Daoy (cell line): ENCODE data around the gene TSC22D1. TPM values are rescaled to one million over a fixed set of nuclear protein-coding genes. Genes with fewer than 3 reads are reported as not detected.
"Not testable (repeated sequence)": the region's sequence is repeated elsewhere in the genome, so short reads cannot be mapped to it uniquely, and the experiment has no call there.

Source experiments
- DNase-seq: peaks from one replicate; pipeline ENCODE4 v3.0.0-alpha.2; 2015; ENCODE audit warnings: low read depth
- total RNA-seq: library from RNA; depleted of rRNA; stranded (reverse); fragments of >200 nt; shearing (Covaris generic); gene quantifications from 2 replicates; pipeline ENCODE4 v1.2.3, GENCODE V29; 2014

TSC22D1 gene
- total RNA-seq, 1 experiment from 2014 or later, result 73.0 TPM

DNA sequence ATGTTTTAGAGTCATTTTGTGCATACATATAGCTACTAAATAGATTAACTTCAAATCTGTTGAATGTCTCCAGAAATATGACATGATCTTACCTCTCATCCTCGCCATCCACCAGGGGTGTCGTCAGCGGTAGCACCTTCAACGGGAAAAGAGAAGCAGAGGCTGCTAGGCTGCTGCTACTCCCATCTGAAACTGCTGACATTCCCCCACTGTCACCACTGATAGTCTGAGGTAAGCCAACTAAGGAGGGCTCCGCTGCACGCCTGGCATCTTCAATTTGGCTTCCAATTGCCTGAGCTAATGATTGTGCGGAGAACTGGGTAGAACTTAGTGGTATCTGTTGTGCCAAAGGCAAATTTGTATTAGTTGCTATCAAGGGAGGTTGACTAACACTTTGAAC, 3.1 kb downstream of the TSC22D1 start:
- no peak for DNase-seq

DNA sequence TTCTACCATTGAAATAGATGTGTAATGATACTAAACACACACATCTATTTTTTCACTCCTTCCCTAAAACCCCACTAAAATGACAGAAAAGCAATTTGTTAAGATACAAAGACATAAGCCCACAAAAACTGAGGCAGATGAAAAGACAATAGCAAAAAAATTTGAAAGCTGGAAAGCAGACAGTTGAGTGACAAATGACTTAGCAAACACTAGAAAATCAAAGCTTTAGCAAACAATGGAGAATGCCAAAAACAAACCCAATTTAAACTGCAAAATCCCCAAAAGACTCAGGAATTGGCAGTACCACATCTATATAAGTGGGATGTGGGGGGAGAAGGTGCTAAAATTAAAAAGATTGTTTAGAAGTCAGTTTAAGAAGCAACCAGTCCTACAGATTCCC, 9.5 kb downstream of the TSC22D1 start:
- DNase-seq, result no peak

DNA sequence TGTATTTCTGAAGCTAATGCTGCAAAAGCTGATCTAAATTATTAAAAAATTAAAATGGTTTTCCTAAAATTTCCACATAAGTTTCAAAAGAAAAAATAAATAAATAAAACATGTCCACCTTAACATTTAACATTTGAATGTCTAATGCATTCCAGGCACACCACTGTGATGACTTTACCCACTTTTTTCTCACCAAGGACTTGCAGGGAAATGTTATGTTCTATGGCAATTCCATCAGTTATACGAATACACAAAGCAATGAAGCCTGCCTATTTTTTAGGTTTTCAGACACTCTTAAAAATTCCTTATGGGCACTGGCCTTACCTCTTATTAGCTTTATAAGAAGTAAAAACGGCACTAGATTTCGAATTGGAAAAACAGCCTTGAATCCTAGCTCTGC, 10.2 kb downstream of the TSC22D1 start:
- no peak for DNase-seq

DNA sequence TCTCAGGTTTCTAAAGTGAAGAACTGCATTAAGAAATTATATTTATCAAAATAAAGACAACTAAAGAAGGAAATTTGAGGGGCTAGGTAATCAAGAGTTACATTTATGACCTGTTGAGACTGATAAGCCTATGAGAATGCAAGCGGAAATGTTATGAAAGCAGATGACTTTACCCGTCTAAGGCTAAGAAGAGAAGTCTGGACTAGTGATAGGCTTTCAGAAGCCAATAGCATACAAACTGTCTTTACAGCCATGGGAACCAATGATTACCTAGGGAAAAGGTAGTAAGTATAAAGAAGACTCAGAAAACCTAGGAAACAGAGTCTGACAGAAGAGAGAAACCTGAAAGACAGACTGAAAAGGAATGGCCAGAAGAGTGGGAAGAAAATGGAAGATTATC, 11.2 kb downstream of the TSC22D1 start:
- DNase-seq, result no peak

DNA sequence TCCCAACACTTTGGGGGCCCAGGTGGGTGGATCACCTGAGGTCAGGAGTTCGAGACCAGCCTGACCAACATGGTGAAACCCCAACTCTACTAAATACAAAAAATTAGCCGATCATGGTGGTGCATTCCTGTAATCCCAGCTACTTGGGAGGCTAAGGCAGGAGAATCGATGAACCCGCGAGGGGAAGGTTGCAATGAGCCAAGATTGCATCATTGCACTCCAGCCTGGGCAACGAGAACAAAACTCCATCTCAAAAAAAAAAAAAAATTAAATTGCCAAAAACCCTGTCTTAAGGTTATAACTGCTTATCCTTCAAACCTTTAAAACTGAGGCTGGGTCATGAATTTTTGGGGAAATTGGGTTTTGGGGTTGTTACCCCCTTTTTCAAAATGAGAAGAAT, 13.3 kb downstream of the TSC22D1 start:
- not testable (repeated sequence) for DNase-seq

DNA sequence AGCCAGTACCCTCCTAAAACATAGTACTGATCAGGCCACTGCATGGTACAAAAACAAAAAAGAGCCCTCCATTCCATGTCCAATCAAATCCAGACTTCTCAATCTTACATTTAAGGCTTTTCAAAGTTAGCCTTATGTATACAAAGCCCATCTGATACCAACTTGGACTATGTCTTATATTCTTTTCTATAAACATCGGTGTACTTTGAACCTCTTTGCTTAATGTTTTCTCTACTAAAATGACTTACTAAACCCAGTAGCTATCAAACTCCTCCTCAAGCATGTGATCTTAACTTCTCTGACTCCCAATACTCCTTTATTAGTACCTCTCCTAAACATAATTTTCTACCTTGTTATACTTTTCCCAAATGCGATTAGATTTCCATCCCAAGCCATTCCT, 14.8 kb downstream of the TSC22D1 start:
- no peak for DNase-seq

DNA sequence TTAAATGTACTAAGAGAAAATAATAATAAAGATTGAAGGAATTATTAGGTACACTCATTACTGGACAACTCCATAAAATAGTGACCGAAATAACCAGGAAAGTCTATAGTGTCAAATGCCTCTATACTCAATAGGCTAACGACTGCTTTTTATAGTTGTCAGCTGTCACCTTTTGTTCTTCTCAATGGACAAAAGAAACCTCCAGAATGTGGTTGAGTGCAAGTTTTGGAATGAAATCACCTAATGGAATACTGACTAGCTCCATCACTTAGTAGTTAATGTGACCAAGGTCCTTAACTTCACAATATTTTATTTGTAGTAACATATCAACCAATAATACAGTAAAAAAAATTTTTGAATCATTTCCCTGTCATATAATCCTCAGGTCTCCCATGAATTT, 18.1 kb downstream of the TSC22D1 start:
- DNase-seq, result no peak

DNA sequence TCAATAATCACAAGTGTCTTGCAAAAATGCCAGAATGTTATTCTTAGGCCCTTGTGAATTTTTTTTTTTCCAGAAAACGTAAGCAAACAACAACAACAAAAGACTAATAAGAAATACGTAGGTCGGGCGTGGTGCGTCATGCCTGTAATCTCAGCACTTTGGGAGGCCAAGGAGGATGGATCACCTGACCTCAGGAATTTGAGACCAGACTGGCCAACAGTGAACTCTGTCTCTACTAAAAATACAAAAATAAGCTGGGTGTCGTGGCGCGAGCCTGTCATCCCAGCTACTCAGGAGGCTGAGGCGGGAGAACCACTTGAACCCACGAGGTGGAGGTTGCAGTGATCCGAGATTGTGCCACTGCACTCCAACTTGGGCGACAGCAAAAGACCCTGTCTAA, 20.9 kb downstream of the TSC22D1 start:
- DNase-seq, result no peak

DNA sequence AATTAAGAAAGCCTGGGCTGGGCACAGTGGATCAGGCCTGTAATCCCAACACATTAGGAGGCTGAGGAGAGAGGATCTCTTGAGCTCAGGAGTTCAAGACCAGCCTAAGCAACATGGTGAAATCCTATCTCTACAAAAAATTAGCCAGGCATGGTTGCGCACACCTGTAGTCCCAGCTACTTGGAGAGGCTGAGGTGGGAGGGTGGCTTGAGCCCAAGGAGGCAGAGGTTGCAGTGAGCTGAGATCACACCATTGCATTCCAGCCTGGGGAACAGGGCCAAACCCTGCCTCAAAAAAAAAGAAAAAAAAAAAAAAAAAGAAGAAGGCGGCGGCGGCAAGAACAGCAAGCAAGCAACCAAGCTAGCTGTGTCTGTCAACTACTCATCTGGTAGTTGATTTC, 26.7 kb downstream of the TSC22D1 start:
- DNase-seq, result peak; percentile 2

DNA sequence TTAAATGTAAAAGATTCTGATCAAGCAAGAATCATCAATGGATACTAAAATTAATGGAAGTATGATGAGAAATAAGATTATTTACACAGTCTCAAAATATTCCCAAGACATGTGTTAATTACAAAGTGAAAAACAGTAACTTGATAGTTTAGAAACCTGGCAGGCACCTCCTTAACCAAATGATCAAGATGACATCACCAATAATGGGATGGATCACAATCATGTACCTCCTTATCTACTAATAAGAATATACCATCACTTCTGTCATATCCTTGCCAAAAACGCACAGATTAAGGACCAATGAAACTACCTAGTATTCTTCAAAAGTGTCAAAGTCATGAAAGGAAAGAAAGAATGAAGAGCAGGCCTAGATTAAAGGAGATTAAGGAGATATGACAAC, 30.0 kb downstream of the TSC22D1 start:
- DNase-seq, result no peak

DNA sequence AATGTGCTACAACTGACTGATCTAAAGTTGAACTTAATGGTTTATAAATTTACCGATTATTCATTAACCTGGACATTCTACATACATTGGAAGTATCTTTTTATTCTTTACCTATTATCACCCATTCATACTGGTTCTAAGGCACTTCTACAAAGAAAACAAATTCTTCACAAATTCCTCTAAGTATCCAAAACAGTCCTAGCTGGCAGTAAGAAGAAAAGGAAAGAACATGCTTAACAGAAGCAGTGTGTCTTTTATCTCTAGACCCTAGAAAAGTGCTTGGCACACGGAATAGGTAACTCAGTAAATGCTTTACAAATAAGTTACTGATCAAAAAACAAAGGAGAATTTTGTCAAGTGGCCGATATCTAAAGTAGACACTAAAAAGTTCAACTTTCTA, 32.8 kb downstream of the TSC22D1 start:
- DNase-seq, result no peak

DNA sequence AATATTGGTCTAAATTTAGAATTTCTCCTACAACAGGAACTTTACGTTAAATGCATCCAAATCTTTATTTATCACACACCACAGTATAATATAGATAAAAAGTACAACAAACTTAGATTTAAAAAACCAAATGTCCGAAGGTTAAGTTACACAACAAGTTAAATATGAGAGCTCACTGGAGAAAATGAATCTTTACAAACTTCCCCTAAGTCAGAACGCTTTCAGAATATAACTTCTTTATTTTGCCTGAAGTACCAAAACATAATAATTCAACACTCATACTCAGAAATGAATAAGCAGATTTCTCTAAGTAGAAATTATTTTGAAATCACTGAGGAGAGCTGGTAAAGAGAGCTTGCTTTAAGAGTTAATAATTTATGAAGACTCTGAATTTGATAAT, 33.8 kb downstream of the TSC22D1 start:
- no peak for DNase-seq

DNA sequence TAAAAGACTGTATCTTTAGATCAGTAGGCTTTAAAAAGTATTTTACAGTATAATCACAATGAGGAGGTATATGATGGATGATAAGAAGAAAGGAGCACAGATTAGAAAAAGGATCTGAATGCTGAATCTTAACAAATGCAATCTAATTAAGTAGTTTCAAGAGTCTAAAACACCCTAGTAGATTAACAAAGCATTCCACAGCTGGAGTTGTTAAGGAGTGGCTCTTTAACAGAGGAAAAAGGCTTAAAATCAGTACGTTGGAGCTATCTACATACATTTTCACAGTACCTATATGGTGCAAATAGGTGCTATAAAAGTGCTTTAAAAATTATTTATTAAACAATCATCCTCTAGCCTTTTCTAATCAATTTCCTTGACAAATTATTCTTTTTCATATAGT, 34.5 kb downstream of the TSC22D1 start:
- DNase-seq, result no peak

DNA sequence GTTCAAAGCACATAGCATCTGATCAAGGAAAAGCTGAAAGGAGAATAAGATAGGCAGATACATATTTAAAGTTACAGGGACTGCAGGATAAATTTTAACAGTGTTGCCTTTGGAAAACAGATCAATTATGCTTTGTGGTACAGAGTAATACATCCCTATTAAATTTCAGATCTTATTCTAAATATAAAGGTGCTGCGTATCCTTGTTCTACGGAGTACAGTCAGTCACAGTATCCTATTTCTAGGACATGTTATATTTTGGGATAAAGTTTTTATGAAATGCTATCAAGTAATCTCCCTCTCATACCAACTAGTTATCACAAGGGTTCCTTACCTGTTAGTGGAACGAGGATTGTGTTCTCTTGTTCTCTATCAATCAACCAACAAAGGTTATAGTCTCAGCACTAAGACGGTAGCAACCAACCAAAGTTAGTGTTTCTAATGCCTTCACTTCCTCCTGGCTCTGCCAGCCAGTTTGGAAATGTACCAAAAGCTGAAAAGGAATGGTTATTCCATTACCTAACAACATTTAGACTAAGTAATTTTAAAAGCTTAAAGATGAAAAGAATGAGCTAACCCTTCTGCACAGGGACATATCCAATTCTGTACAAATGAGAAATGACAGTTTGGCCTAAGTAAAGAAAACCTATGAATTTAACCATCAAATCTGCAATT, 35.2 kb downstream of the TSC22D1 start:
- DNase-seq, result no peak

DNA sequence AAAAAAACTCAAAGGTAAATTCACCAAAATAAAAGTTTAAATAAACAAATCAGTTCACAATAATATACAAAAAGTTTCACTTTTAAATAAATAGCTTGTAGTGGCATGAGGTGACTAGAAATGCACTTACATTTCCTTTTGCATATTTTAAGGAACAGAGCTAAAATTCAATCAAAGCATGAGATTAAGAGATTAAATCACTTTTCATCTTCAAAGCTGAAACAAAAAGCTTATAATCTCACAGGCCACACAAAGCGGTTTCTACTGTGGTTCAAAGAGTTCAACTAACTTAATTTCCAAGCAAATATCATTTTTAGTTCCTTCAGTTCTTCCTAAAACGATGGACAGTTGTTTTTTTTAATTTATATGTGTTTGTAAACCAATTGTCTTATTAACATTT, 38.9 kb downstream of the TSC22D1 start:
- DNase-seq, result no peak

DNA sequence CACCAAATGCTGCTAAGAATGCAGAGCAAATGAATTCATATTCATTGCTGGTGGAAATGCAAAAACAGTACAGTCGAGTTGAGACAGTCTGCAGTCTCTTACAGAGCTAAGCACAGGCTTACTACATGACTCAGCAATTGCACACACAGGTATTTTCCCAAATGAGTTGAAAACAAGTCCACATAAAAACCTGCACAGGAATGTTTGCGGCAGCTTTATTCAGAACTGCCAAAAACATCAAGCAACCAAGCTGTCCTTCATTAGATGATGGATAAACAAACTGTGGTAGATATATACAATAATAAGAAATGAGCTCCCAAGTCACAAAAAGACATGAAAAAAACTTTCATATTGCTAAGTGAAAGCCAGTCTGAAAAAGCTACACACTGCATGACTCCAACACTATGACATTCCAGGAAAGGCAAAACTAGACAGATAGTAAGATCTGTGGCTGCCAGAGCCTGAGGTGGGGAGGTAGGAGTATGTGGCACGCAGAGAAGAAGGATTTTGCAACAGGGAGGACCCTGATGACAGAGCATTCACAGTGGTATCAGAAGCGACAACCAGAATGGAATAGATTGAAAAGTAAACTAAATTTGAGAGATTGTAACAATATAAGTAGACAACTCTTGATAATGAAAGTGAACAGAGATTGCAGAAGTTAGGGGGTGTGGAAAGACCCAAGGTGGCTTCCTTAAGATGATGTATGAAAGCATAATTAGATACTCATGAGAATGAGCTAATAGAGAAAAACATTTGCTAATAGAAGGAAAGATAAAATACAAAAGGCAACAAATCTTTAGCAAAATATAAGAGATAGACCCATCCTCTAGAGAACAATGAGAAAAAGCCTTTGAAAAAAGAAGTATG, 52.7 kb downstream of the TSC22D1 start:
- DNase-seq, result peak; percentile 50

DNA sequence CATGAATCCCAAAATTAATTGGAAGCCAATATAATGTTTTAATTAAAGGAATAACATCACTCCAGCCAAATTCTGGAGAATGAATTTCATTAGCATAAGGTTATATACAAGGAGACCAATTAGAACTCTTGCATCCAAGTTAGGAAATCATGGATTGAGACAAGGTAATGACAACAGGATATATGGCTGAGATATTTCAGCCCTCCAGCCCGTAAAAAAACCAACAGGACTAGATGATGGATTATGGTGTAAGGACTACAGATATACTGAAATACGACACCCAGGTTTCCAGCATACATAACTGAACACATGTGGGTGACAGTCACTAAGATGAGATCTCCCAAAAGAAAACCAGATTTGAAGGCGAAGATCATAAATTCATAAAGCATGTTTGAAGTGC, 56.5 kb downstream of the TSC22D1 start:
- DNase-seq, result no peak

DNA sequence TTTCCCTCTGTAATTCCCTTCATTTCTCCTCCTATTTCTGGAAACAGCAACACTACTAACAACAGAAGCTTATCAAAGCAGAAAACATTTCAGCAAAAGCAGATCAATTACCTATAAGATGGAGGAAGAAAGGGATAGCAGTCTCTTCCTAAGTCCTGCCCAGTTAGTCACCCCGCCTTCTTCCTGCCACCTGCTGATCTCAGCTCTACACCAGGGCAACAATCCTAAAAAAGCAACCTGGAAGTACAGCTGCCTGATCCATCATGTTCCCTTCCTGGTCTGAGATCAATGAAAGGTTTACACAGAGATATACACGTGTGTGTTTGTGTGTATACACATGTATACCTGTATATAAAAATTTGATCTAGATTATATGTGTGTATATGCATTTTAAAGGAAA, 59.4 kb downstream of the TSC22D1 start:
- DNase-seq, result peak; percentile 5

DNA sequence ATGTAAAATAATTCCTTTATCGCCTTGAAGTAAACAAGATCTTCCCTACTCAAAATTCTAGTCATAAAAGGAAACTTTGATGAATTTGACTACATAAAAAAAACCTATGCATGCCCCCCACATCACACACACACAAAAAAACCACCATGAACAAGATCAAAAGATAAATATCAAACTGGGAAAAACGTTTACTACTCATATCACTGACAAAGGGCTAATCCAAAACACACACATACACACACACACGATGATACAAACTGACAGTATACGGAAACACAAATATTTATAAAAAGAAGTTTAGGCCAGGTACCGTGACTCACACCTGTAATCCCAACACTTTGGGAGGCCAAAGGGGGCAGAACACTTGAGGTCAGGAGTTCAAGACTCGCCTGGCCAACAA, 61.9 kb downstream of the TSC22D1 start:
- no peak for DNase-seq

DNA sequence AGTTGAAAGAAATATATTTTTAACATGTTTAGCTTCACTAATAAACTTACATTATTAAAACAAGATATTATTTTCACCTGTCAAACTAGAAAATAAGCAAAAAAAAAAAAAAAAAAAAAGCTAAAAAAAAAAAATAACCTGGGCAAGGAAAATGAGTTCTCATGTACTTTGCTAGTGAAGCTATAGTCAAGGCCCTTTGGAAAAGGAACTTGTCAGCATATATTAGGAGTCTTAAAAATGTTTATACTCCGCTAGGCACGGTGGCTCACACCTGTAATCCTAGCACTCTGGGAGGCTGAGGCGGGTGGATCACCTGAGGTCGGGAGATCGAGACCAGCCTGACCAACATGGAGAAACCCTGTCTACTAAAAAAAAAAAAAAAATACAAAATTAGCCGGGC, 66.3 kb downstream of the TSC22D1 start:
- not testable (repeated sequence) for DNase-seq

DNA sequence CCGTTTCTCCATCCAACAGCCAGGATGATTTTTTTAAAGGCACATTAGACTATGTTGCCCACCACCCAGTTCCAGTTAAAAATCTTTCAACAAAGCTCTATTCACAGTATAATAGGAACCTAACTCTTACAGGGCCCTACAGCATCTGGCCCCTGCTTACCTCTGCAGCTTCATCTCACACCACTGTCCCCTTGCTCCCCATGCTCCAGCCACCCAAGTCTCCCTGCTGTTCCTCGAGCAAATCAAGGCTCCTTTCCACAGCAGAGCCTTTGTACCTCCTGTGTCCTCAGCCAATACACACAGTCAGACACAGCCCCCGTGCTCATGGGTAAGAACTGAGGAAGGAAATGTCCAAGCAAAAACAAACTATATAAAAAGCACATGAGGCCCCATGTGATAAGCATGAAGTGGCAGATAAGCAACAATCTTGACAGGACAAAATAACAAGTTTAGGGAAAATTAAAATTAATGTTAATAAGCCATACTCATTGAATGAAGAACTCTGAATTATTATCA, 67.5 kb downstream of the TSC22D1 start:
- no peak for DNase-seq

DNA sequence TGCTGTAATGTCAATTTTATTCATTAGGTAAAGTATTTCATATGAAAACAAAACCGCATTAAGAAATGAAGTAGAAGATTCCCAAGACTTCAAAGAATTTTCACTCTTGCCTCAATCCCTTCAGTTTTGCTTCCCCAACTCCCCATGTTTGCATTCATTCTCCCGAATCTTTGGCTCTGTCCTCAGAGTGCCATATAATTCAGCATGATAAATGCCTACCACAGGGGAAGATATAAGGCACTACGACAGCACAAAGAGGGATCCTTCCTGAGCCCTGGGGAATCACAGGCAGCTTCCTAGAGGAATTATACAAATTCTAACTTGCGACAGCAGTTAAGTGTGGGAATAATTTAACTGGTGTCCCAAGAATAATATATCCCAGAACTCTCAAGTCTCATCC, 68.5 kb downstream of the TSC22D1 start:
- DNase-seq, result no peak

DNA sequence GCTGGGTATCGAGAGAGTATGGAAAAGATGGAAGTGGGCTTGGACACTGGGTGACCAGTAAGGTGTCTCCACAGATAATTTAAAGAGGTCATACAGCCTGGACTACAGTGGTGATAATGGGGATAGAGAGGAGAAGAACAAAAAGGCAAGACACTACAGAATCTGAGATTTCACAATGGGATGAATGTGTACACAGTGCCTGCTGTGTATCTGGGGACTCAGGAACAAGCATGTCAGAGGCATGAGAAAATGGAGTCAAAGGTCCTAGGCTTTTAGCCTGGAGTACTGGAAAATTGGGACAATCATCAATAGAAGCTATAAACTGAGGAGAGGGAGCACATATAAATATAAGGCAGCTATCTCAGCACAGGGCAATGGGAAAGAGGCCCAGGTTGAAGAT, 69.4 kb downstream of the TSC22D1 start:
- DNase-seq, result no peak
